AML-193 (cell line): ENCODE data around the gene ATP2B3.

Experiments used
- DNase-seq, 2 experiments: peaks; one replicate each; lab custom pipeline; 2025; lab: John Stamatoyannopoulos, UW

ATP2B3 gene

GRCh38 chrX:153533091-153533490 lies 15.6 kb downstream of the ATP2B3 start:
- no peak for DNase-seq

- DNase-seq: no peak
Measured at GRCh38 chrX:153537080-153537479, 19.6 kb downstream of the ATP2B3 start.

- no peak for DNase-seq
Measured at GRCh38 chrX:153537526-153538295, 20.3 kb downstream of the ATP2B3 start.

- no peak for DNase-seq
Measured at GRCh38 chrX:153538424-153538823, 21.0 kb downstream of the ATP2B3 start.

- peak; percentile 13 to 19 for DNase-seq
Measured at GRCh38 chrX:153539171-153539978, 21.9 kb downstream of the ATP2B3 start.

GRCh38 chrX:153539979-153540358 lies 22.5 kb downstream of the ATP2B3 start:
- DNase-seq: no peak

GRCh38 chrX:153544727-153545126 lies 27.3 kb downstream of the ATP2B3 start:
- DNase-seq: no peak

- DNase-seq: no peak
Measured at GRCh38 chrX:153546386-153546785, 28.9 kb downstream of the ATP2B3 start.

GRCh38 chrX:153547195-153547594 lies 29.8 kb downstream of the ATP2B3 start:
- DNase-seq: no peak

- no peak for DNase-seq
Measured at GRCh38 chrX:153549231-153549630, 31.8 kb downstream of the ATP2B3 start.

- no peak for DNase-seq
Measured at GRCh38 chrX:153549807-153550206, 32.4 kb downstream of the ATP2B3 start.

- peak in 1 of 2 experiments; percentile 35 for DNase-seq
Measured at GRCh38 chrX:153551135-153551534, 33.7 kb downstream of the ATP2B3 start.

GRCh38 chrX:153554519-153555167 lies 37.2 kb downstream of the ATP2B3 start:
- DNase-seq: peak; percentile 48 to 70

GRCh38 chrX:153556767-153557166 lies 39.3 kb downstream of the ATP2B3 start:
- DNase-seq: no peak

- DNase-seq: no peak
Measured at GRCh38 chrX:153557618-153558355, 40.3 kb downstream of the ATP2B3 start.

- DNase-seq: peak; percentile 64 to 73
Measured at GRCh38 chrX:153560000-153560399, 42.6 kb downstream of the ATP2B3 start.

GRCh38 chrX:153560466-153560865 lies 43.0 kb downstream of the ATP2B3 start:
- no peak for DNase-seq

GRCh38 chrX:153561337-153561736 lies 43.9 kb downstream of the ATP2B3 start:
- peak; percentile 13 to 35 for DNase-seq

GRCh38 chrX:153562546-153562945 lies 45.1 kb downstream of the ATP2B3 start:
- no peak for DNase-seq

GRCh38 chrX:153564047-153564606 lies 46.7 kb downstream of the ATP2B3 start:
- DNase-seq: no peak

- DNase-seq: no peak
Measured at GRCh38 chrX:153565996-153566580, 48.6 kb downstream of the ATP2B3 start.
